Measurements from ENCODE around the gene SP9. TPM values are rescaled to one million over a fixed set of nuclear protein-coding genes. Genes with fewer than 3 reads are reported as not detected.

SP9 gene
- total and polyA plus RNA-seq, 9 of the 15 experiments (the other 6 are each of a cell fraction or from before 2014, with no cell fraction given): 0.04 to 0.23 (median 0.11) TPM; not detected in 3

GRCh38 chr2:174335254-174335987 is 667 bp downstream of the SP9 start (continued):
- peak; percentile 97 for TF ChIP-seq EZH2 (IDR thresholded peaks at IDR 0.05; ENCODE audit: borderline replicate concordance, low read depth, low read length)
- TF ChIP-seq LEF1 (IDR thresholded peaks at IDR 0.05): no peak
- peak; percentile 10 for TF ChIP-seq CCNT2 (IDR thresholded peaks at IDR 0.05; ENCODE audit: borderline replicate concordance, extremely low read depth, insufficient read length, low read depth, low read length)
- TF ChIP-seq TRIM25 (IDR thresholded peaks at IDR 0.05; ENCODE audit: borderline replicate concordance): no peak
- TF ChIP-seq ZNF174 (CRISPR knock-in tag; IDR thresholded peaks at IDR 0.05): no peak
- TF ChIP-seq POLR2H (tag; IDR thresholded peaks at IDR 0.05; ENCODE audit: low read depth): no peak
- no peak for TF ChIP-seq FOSL1 (tag; conservative IDR thresholded peaks at IDR 0.05)
- peak; percentile 62 for TF ChIP-seq PKNOX1 (IDR thresholded peaks at IDR 0.05)
- TF ChIP-seq, protein P1, sequence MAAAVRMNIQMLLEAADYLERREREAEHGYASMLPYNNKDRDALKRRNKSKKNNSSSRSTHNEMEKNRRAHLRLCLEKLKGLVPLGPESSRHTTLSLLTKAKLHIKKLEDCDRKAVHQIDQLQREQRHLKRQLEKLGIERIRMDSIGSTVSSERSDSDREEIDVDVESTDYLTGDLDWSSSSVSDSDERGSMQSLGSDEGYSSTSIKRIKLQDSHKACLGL (CRISPR knock-in tag; IDR thresholded peaks at IDR 0.05; ENCODE audit: borderline replicate concordance, poor library complexity, severe bottlenecking): no peak
- TF ChIP-seq BMI1 (IDR thresholded peaks at IDR 0.05; ENCODE audit: low read length): peak; percentile 68
- TF ChIP-seq PCBP2 (IDR thresholded peaks at IDR 0.05; ENCODE audit: low read depth, low read length, poor library complexity, severe bottlenecking): no peak
- TF ChIP-seq MCM7 (IDR thresholded peaks at IDR 0.05): no peak
- no peak for TF ChIP-seq SAFB (IDR thresholded peaks at IDR 0.05; ENCODE audit: borderline replicate concordance, low read depth, low read length)
- TF ChIP-seq RCOR1 (IDR thresholded peaks at IDR 0.05; ENCODE audit: borderline replicate concordance in 1 of 2, low read depth in 2 of 2, low read length in 2 of 2): no peak
- TF ChIP-seq AFF1 (IDR thresholded peaks at IDR 0.05; ENCODE audit: low read depth in 1 of 2, partially characterized antibody in 2 of 2): no peak
- peak; percentile 99 for TF ChIP-seq CBX2 (IDR thresholded peaks at IDR 0.05; ENCODE audit: insufficient read depth, low read length, poor library complexity, severe bottlenecking)
- no peak for TF ChIP-seq ZFP30 (CRISPR knock-in tag; IDR thresholded peaks at IDR 0.05; ENCODE audit: borderline replicate concordance)
- TF ChIP-seq POLR2AphosphoS5 (IDR thresholded peaks at IDR 0.05; ENCODE audit: control insufficient read depth, insufficient read depth, low read depth, low read length): no peak
- TF ChIP-seq FOXJ3 (CRISPR knock-in tag; IDR thresholded peaks at IDR 0.05): no peak
